CD4-positive, CD25-positive, alpha-beta regulatory T cell (primary cell): ENCODE results near the gene TLR9. TPM values are rescaled to one million over a fixed set of nuclear protein-coding genes. Genes with fewer than 3 reads are reported as not detected.

Source experiments
- ATAC-seq, 2 donors: fragments of 150-1000 bp; cut with Tn5 transposase; one replicate each; pipeline ENCODE4 v1.10.0; 2021; ENCODE audit warnings: low read depth in 2 of 2, moderate number of reproducible peaks in 2 of 2, moderate library complexity in 1 of 2
- DNase-seq, 3 donors: peaks; one replicate each; pipeline versions ENCODE4 v3.0.0 to v3.0.0-alpha.2; 2012 to 2022; ENCODE audit warnings: mixed read lengths in 1 of 3
- H3K27ac ChIP-seq: one replicate; pipeline ENCODE4 v1.7.0; 2013; ENCODE audit warnings: mild to moderate bottlenecking, low read length; ENCODE audit not compliant: insufficient read depth, poor library complexity, severe bottlenecking
- H3K27me3 ChIP-seq: one replicate; pipeline ENCODE4 v1.7.0; 2013; ENCODE audit warnings: low read length; ENCODE audit not compliant: control insufficient read depth, insufficient read depth
- H3K36me3 ChIP-seq: one replicate; pipeline ENCODE4 v1.7.0; 2013; ENCODE audit warnings: mild to moderate bottlenecking, low read length, moderate library complexity; ENCODE audit not compliant: control insufficient read depth, insufficient read depth
- H3K4me1 ChIP-seq: 2 replicates; pipeline ENCODE4 v1.7.0; 2013; ENCODE audit warnings: mild to moderate bottlenecking, low read length; ENCODE audit not compliant: insufficient read depth, control insufficient read depth, poor library complexity, severe bottlenecking
- H3K4me3 ChIP-seq: one replicate; pipeline ENCODE4 v1.7.0; 2013; ENCODE audit warnings: low read depth, mild to moderate bottlenecking, low read length, moderate library complexity
- H3K9me3 ChIP-seq, 2 experiments: 1 replicate in 1 of 2; 2 replicates in 1 of 2; pipeline ENCODE4 v1.7.0; 2013; ENCODE audit warnings: low read length in 2 of 2, mild to moderate bottlenecking in 1 of 2, moderate library complexity in 1 of 2; ENCODE audit not compliant: control insufficient read depth in 2 of 2
- H3K27ac Mint-ChIP-seq, 3 donors: one replicate each; pipeline ENCODE4 v1.8.0; 2020 to 2022; ENCODE audit warnings: mild to moderate bottlenecking in 3 of 3, mixed read lengths in 3 of 3, moderate library complexity in 2 of 3
- H3K27me3 Mint-ChIP-seq: one replicate; pipeline ENCODE4 v1.8.0; 2022; ENCODE audit warnings: mild to moderate bottlenecking, mixed read lengths
- H3K36me3 Mint-ChIP-seq: one replicate; pipeline ENCODE4 v1.8.0; 2020; ENCODE audit warnings: mixed read lengths
- H3K4me1 Mint-ChIP-seq, 4 donors: one replicate each; pipeline ENCODE4 v1.8.0; 2020 to 2022; ENCODE audit warnings: mixed read lengths in 4 of 4, mild to moderate bottlenecking in 1 of 4
- H3K4me3 Mint-ChIP-seq, 4 donors: one replicate each; pipeline ENCODE4 v1.8.0; 2020 to 2022; ENCODE audit warnings: mild to moderate bottlenecking in 4 of 4, mixed read lengths in 4 of 4, moderate library complexity in 3 of 4
- H3K9me3 Mint-ChIP-seq, 7 donors: one replicate each; pipeline ENCODE4 v1.8.0; 2020 to 2022; ENCODE audit warnings: mixed read lengths in 7 of 7, mild to moderate bottlenecking in 3 of 7, moderate library complexity in 2 of 7
- polyA plus RNA-seq, 4 donors: library from polyadenylated mRNA; unstranded; fragments of 300-500 nt; fragmentation: Illumina TruSeq; gene quantifications; one replicate each; pipeline ENCODE4 v1.2.3, GENCODE V29; 2021
- total RNA-seq: library from RNA; stranded (reverse); gene quantifications from one replicate; pipeline ENCODE4 v1.2.3, GENCODE V29; 2022

The TLR9 gene
- total and polyA plus RNA-seq, 5 donors from 2014 or later, result 0.16 to 0.27 TPM; not detected in 3

DNA sequence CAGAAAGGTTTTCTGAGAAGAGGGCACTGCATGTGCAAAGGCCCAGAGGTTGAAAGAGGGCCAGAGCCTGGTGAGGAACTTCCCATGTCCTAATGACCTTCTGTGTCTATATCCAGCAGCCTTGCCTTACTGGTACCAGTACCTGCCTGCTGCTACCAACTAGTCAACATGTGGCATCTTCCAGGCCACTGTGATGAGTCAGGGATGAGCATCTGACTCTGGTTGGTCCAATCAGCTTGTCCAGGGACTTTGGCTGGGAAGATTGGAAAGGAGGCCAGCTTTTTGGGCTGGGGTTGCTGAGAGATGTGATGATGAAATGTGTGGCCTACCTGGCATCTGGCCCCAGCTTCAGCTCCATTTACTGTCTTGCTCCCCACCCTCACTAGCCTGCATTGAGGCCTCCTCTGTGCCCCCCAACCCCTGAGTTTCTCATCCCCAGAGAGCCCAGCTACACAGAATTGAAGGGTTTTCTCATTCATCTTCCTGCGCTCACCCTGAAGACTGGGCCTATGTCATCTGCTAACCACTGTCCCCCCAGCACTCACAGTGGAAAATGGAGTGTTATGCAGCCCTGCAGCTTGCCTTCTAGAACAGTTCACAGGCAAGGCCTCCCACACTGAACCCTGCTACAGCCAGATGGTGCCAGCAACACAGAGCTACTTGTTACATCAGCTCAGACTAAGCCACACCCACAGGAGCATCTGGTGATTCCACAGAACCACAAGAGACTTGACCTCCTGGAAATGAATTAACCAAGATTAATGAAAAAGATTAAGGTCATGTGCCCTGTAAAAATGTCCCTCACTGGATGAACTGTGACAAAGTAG lies 14.8 kb upstream of the TLR9 start:
- peak overlapping the region; percentile 97 to 100 (median 98) for H3K4me3 Mint-ChIP-seq
- H3K27ac Mint-ChIP-seq, result peak overlapping the region; percentile 70 to 97 (median 92)
- Histone ChIP-seq H3K4me1 (peaks cover 74% of the 10 kb centered on the region), H3K27ac (peak overlapping the region; percentile 90), H3K36me3 (peaks cover 2% of the 10 kb centered on the region), H3K9me3 (no peaks in the 10 kb centered on the region), H3K4me3 (peak overlapping the region; percentile 80), H3K27me3 (no peaks in the 10 kb centered on the region)
- peaks cover 6% of the 10 kb centered on the region for H3K27me3 Mint-ChIP-seq
- DNase-seq (peak in 2 of 3 donors; percentile 20 to 85), ATAC-seq (peak in 1 of 2 donors; percentile 14)
- no peaks in the 10 kb centered on the region for H3K36me3 Mint-ChIP-seq
- no peaks in the 10 kb centered on the region for H3K9me3 Mint-ChIP-seq
- H3K4me1 Mint-ChIP-seq, result peaks cover 8 to 89% (median 59%) of the 10 kb centered on the region in 4 donors

DNA sequence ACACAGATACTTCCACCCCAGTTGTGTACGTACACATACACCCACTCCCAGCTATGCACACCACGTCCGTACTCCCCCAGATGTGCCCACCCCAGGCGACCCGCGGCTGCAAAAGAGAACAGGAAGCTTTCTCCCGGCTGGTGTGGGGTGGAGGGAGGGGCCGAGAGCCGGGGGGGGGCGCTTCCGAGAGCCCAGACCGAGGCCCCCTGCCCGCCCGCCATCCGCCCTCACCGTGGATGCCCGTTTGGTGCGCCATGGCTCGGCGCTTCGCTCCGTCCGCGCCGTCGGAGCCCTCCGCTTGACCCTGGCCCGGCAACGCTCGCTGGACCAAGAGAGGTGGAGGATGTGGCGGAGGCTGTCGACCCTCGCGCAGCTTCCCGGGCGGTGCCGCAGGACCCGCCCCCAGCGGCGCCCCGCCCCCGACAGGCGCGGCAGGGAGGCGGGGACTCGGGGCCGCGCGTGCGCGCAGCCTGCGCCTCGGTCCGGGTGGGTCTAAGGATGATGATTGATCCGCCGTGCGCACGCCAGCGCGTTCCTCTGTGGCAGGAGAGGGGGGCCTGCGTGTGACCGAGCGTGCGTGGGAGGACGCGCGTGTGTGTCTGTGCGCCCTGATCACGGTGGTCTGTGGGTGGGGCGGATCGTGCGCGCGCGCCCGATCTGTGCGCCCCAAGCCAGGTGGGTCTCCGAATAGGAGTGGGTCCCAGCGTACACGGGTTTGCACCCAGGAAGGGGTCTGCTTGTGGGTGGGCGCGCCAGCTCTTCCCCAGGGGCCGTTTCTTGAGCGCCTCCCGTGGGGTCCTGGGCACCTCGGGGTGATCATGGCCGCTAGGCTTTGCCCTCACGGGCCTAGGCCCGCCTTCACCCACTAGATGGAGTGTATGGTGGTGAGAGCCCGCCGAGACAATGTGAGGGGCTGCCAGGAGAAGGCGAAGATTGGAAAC lies 13.6 kb upstream of the TLR9 start, which contains the start of gene TWF2:
TWF2 (minus strand) TSS at position 398 of the 941 bp plus-strand sequence; CDS start at position 256, 142 bp downstream.
- peaks cover 14% of the 10 kb centered on the region for H3K36me3 ChIP-seq
- ATAC-seq (peak; percentile 84), DNase-seq (peak; percentile 84 to 90 (median 85))
- H3K9me3 ChIP-seq, result no peaks in the 10 kb centered on the region
- peak within 1 kb of the TSS; percentile 97 for H3K4me3 ChIP-seq
- peak within 1 kb of the TSS; percentile 90 for H3K27ac ChIP-seq
- peaks cover 72% of the 10 kb centered on the region for H3K4me1 ChIP-seq
- H3K4me3 Mint-ChIP-seq, result peak within 1 kb of the TSS; percentile 97 to 100 (median 98)
- no peaks in the 10 kb centered on the region for H3K27me3 ChIP-seq
- H3K9me3 Mint-ChIP-seq, result no peaks in the 10 kb centered on the region
- peak within 1 kb of the TSS; percentile 92 to 98 (median 97) for H3K27ac Mint-ChIP-seq
- H3K27me3 Mint-ChIP-seq, result peaks cover 6% of the 10 kb centered on the region
- H3K36me3 Mint-ChIP-seq, result no peaks in the 10 kb centered on the region
- peaks cover 8 to 88% (median 56%) of the 10 kb centered on the region in 4 donors for H3K4me1 Mint-ChIP-seq

DNA sequence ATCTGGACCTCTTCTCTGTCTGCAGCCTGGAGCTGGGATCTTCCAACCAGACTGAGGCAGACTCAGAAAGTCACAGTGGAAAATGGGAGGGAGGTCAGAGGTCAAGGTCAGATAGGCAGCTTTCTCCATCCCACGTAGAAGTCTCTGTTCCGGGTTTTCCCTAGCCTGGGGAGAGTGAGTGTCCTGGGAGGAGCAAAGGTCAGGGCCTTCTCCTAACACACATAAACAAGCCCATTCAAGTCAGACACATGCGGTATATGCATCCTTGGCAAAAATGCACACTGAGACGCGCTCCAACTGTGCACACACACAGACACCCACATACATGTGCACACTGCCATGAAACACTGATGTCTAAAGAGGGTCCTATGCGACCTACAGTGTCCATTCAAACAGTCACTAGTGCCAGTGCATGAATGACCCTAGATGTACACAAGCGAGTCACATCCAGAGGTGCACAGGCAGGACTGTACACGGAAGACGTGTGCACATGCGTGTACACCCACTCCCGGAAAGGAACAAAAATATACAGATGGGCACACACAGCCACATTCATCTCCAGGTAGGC lies 12.8 kb upstream of the TLR9 start:
- H3K27ac ChIP-seq, result peak overlapping the region; percentile 90
- no peaks in the 10 kb centered on the region for H3K27me3 ChIP-seq
- no peaks in the 10 kb centered on the region for H3K9me3 ChIP-seq
- DNase-seq (no peak), ATAC-seq (no peak)
- peak overlapping the region; percentile 97 for H3K4me3 ChIP-seq
- Mint-ChIP-seq H3K27me3 (peaks cover 6% of the 10 kb centered on the region), H3K4me1 (peaks cover 8 to 88% (median 54%) of the 10 kb centered on the region in 4 donors), H3K9me3 (no peaks in the 10 kb centered on the region), H3K4me3 (peak overlapping the region; percentile 96 to 100 (median 98)), H3K36me3 (no peaks in the 10 kb centered on the region), H3K27ac (peak overlapping the region; percentile 77 to 98 (median 97))
- peaks cover 18% of the 10 kb centered on the region for H3K36me3 ChIP-seq
- peaks cover 70% of the 10 kb centered on the region for H3K4me1 ChIP-seq

DNA sequence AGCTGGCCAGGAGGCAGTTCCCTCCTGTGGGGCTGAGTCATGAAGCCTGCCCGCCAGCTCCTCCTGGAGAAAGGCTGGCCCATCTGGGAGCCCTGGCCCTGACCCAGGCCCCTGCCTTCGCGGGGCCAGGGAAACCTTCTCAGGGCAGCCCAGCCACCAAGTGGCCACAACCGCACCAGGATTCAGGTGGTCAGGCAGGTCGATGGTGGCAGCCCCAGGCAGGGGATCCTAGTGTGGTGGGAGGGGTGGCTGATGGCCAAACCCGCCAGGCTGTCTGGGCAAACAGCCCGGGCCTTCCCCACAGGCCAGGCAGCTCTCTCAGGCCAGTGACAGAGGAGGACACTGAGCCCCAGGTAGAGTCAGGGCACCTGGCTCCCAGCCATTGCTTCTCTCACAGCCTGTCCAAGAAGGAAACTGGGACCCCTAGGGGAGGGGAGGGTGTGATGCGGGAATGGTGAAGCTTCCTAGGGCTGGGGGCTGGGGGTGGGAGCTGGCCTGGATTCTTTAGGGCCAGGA lies 12.3 kb upstream of the TLR9 start:
- Histone ChIP-seq H3K9me3 (no peaks in the 10 kb centered on the region), H3K27ac (peak overlapping the region; percentile 29), H3K4me1 (peaks cover 76% of the 10 kb centered on the region), H3K27me3 (no peaks in the 10 kb centered on the region), H3K4me3 (peak overlapping the region; percentile 97), H3K36me3 (peaks cover 23% of the 10 kb centered on the region)
- H3K4me3 Mint-ChIP-seq, result peak overlapping the region; percentile 96 to 100 (median 98)
- peak overlapping the region; percentile 69 to 98 (median 91) for H3K27ac Mint-ChIP-seq
- H3K4me1 Mint-ChIP-seq, result peaks cover 8 to 90% (median 52%) of the 10 kb centered on the region in 4 donors
- ATAC-seq (no peak), DNase-seq (no peak)
- H3K9me3 Mint-ChIP-seq, result no peaks in the 10 kb centered on the region
- peaks cover 6% of the 10 kb centered on the region for H3K27me3 Mint-ChIP-seq
- no peaks in the 10 kb centered on the region for H3K36me3 Mint-ChIP-seq

GRCh38 chr3:52237006-52237656 lies 11.7 kb upstream of the TLR9 start:
- DNase-seq (no peak), ATAC-seq (no peak)
- H3K36me3 ChIP-seq, result peaks cover 28% of the 10 kb centered on the region
- Mint-ChIP-seq H3K36me3 (no peaks in the 10 kb centered on the region), H3K27me3 (peaks cover 6% of the 10 kb centered on the region), H3K4me3 (peak overlapping the region; percentile 96 to 100 (median 98)), H3K9me3 (no peaks in the 10 kb centered on the region), H3K27ac (peak overlapping the region; percentile 31 to 91 (median 69)), H3K4me1 (peaks cover 7 to 93% (median 52%) of the 10 kb centered on the region in 4 donors)
- peaks cover 79% of the 10 kb centered on the region for H3K4me1 ChIP-seq
- H3K27me3 ChIP-seq, result no peaks in the 10 kb centered on the region
- no peak overlapping the region for H3K27ac ChIP-seq
- H3K4me3 ChIP-seq, result no peak overlapping the region
- no peaks in the 10 kb centered on the region for H3K9me3 ChIP-seq

DNA sequence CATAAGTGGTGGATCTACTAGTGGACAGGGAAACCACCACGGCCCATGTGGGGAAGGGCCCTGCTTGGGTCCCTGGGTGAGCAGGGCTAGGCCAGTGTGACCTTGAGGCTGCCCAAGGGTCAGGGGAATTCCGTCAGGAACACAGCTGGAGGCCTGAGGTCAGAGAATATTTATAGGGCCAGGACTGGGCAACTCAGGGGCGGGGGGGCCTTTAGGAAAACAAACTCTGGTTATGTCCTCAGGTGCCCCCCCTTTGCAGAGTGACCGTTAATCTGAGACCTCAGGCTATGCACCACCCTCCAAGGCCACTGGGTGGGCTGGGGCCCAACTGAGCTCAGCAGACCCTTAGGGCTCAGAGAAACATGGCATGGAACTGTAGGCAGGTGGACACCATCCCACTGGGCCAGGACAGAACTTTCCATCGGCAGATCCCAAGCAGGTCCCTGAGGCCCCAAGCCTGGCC lies 11.0 kb upstream of the TLR9 start:
- no peaks in the 10 kb centered on the region for H3K9me3 Mint-ChIP-seq
- H3K27ac Mint-ChIP-seq, result peak overlapping the region in 1 of 3 donors; percentile 68
- Histone ChIP-seq H3K36me3 (peaks cover 32% of the 10 kb centered on the region), H3K9me3 (no peaks in the 10 kb centered on the region), H3K27me3 (no peaks in the 10 kb centered on the region), H3K4me3 (no peak overlapping the region), H3K27ac (no peak overlapping the region), H3K4me1 (peaks cover 83% of the 10 kb centered on the region)
- ATAC-seq, result no peak
- H3K36me3 Mint-ChIP-seq, result peaks cover 3% of the 10 kb centered on the region
- H3K4me1 Mint-ChIP-seq, result peaks cover under 1 to 92% (median 50%) of the 10 kb centered on the region in 4 donors
- H3K27me3 Mint-ChIP-seq, result peaks cover 6% of the 10 kb centered on the region
- no peak for DNase-seq
- peak overlapping the region; percentile 38 to 100 (median 81) for H3K4me3 Mint-ChIP-seq
